ENCODE results near the gene TNIP1. TPM values are rescaled to one million over a fixed set of nuclear protein-coding genes. Genes with fewer than 3 reads are reported as not detected.

The TNIP1 gene
- 100 to 1,000 TPM; 118 to 211 (median 170) TPM for total RNA-seq
- 127 TPM for total RNA-seq (2013)
- total RNA-seq, result 93.6 to 427 (median 190) reads per million in 29 experiments

DNA sequence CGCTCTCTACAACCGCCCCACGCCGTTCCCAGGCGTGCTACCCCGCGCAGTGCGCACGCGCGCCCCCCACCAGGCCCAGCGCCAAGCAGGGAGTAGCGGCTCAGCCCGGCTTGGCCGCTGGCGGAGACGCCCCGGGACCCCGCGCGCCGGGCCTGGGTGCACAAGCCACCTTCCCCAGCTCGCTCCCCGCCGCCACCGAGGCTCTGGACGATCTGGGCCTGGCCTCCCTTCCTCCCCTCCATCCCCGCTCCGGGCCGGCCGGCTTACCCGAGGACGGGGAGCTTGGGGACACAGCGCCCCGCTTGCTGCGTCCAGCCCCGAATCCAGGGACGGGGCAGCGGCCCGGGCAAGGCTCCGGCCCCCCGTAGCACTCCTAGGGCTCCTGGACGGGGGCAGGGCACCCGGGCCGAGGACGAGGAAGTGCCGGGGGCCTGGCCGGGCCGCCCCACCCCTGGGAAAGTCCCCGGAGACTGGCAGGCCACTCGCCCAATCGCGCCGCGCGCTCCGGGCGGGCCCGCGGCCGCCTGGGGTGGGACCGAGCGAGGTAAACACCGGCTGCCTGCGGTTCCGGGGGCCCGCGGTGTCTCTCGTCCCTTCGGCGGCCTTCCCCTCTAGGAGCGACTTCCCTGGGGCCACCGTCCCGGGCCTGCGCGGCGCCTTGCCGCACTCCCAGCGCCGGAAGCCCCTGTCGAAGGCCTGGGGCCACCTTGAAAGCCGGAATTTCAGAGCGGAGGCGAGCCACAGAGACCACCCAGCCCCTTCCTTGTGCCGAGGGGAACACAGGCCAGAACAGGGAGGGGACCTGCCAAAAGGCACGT lies at the start of gene TNIP1:
TSS of gene TNIP1 (minus strand) at position 422 of the 818 bp plus-strand sequence. CDS start 15,939 bp downstream, outside the sequence.
- no peaks in the 10 kb centered on the region for H3K27me3 ChIP-seq (replicated peaks in 1 of 2; ENCODE audit: control insufficient read depth in 2 of 2, extremely low read depth in 1 of 2, insufficient read depth in 2 of 2, low read length in 1 of 2)
- POLR2A ChIA-PET, result interaction anchor here (0.6 to 1.2 kb wide), 5 partner anchors 11 to 631 kb away, joined by 3 read pairs; no protein-coding TSS in a partner anchor
- H3K4me1 ChIP-seq (ENCODE audit: control insufficient read depth in 1 of 2, extremely low read depth in 1 of 2, insufficient read depth in 2 of 2, low read length in 2 of 2), result peaks cover 22 to 83% of the 10 kb centered on the region in 2 experiments
- CTCF ChIA-PET, result interaction anchor here (0.5 to 1.7 kb wide), 5 partner anchors 10 to 34 kb away, joined by 3 to 7 read pairs (median 6); no protein-coding TSS in a partner anchor
- H3K27ac ChIP-seq (ENCODE audit: low read length), result peak within 1 kb of the TSS; percentile 93
- peak; percentile 85 to 96 (median 93) for DNase-seq
- under 1% methylated on average over 83 of the region's 86 CpGs for WGBS (ENCODE audit: insufficient coverage)
- Mint-ChIP-seq H3K27ac (peak within 1 kb of the TSS; percentile 90 to 92), H3K9me3 (no peaks in the 10 kb centered on the region), H3K36me3 (peaks cover 28% of the 10 kb centered on the region), H3K27me3 (no peaks in the 10 kb centered on the region), H3K4me1 (peaks cover 84 to 90% (median 89%) of the 10 kb centered on the region in 3 donors), H3K4me3 (peak within 1 kb of the TSS; percentile 85 to 91 (median 89))
- peaks cover 0 to 20% of the 10 kb centered on the region in 2 donors for H3K36me3 ChIP-seq (ENCODE audit: control insufficient read depth in 2 of 2, extremely low read depth in 1 of 2, insufficient read depth in 1 of 2, low read length in 1 of 2)
- H3K4me3 ChIP-seq (ENCODE audit: control insufficient read depth in 1 of 2, extremely low read depth in 1 of 2, low read length in 1 of 2), result peak within 1 kb of the TSS; percentile 70 to 80
- peak; percentile 89 to 90 (median 90) for ATAC-seq (replicated peaks in 1 of 4)
- no peaks in the 10 kb centered on the region for H3K9me3 ChIP-seq

- ATAC-seq (replicated peaks in 1 of 4), result no peak
- Mint-ChIP-seq H3K27ac (peak overlapping the region; percentile 97), H3K36me3 (peaks cover 74% of the 10 kb centered on the region), H3K4me3 (no peak overlapping the region), H3K9me3 (no peaks in the 10 kb centered on the region), H3K4me1 (peaks cover 64 to 85% (median 81%) of the 10 kb centered on the region in 3 donors), H3K27me3 (no peaks in the 10 kb centered on the region)
- CTCF ChIA-PET, result interaction anchor here (0.6 to 8.1 kb wide), 12 partner anchors 11 to 695 kb away, joined by 3 to 137 read pairs (median 5); no protein-coding TSS in a partner anchor
- no peaks in the 10 kb centered on the region for H3K9me3 ChIP-seq
- H3K27ac ChIP-seq (ENCODE audit: low read length), result peak overlapping the region; percentile 57
- 97% methylated on average over 8 of the region's 8 CpGs for WGBS (ENCODE audit: insufficient coverage)
- H3K4me1 ChIP-seq (ENCODE audit: control insufficient read depth in 1 of 2, extremely low read depth in 1 of 2, insufficient read depth in 2 of 2, low read length in 2 of 2), result peaks cover 23 to 52% of the 10 kb centered on the region in 2 experiments
- no peaks in the 10 kb centered on the region for H3K27me3 ChIP-seq (replicated peaks in 1 of 2; ENCODE audit: control insufficient read depth in 2 of 2, extremely low read depth in 1 of 2, insufficient read depth in 2 of 2, low read length in 1 of 2)
- DNase-seq, result no peak
- peaks cover 37 to 97% of the 10 kb centered on the region in 2 donors for H3K36me3 ChIP-seq (ENCODE audit: control insufficient read depth in 2 of 2, extremely low read depth in 1 of 2, insufficient read depth in 1 of 2, low read length in 1 of 2)
- POLR2A ChIA-PET, result no interaction called here
- no peak overlapping the region for H3K4me3 ChIP-seq (ENCODE audit: control insufficient read depth in 1 of 2, extremely low read depth in 1 of 2, low read length in 1 of 2)
Observed at GRCh38 chr5:151130235-151130921, 49.5 kb upstream of the TNIP1 start.

GRCh38 chr5:151128817-151129216 lies 48.0 kb upstream of the TNIP1 start:
- DNase-seq, result no peak
- no peaks in the 10 kb centered on the region for H3K27me3 Mint-ChIP-seq
- no peaks in the 10 kb centered on the region for H3K27me3 ChIP-seq (replicated peaks in 1 of 2; ENCODE audit: control insufficient read depth in 2 of 2, extremely low read depth in 1 of 2, insufficient read depth in 2 of 2, low read length in 1 of 2)
- peaks cover 68 to 87% (median 80%) of the 10 kb centered on the region in 3 donors for H3K4me1 Mint-ChIP-seq
- no peaks in the 10 kb centered on the region for H3K9me3 Mint-ChIP-seq
- no peak overlapping the region for H3K4me3 ChIP-seq (ENCODE audit: control insufficient read depth in 1 of 2, extremely low read depth in 1 of 2, low read length in 1 of 2)
- H3K36me3 ChIP-seq (ENCODE audit: control insufficient read depth in 2 of 2, extremely low read depth in 1 of 2, insufficient read depth in 1 of 2, low read length in 1 of 2), result peaks cover 28 to 96% of the 10 kb centered on the region in 2 donors
- H3K27ac Mint-ChIP-seq, result peak overlapping the region; percentile 97
- 57% methylated on average over 4 of the region's 4 CpGs for WGBS (ENCODE audit: insufficient coverage)
- no peaks in the 10 kb centered on the region for H3K9me3 ChIP-seq
- H3K36me3 Mint-ChIP-seq, result peaks cover 72% of the 10 kb centered on the region
- H3K4me3 Mint-ChIP-seq, result no peak overlapping the region
- POLR2A ChIA-PET, result interaction anchor here in 1 of 2 donors (0.7 to 1.4 kb wide), 2 partner anchors 34 to 85 kb away, joined by 3 to 5 read pairs; no protein-coding TSS in a partner anchor
- CTCF ChIA-PET, result interaction anchor here (0.6 to 8.1 kb wide), 11 partner anchors 11 to 81 kb away, joined by 3 to 137 read pairs (median 4); no protein-coding TSS in a partner anchor
- ATAC-seq (replicated peaks in 1 of 4), result no peak
- H3K4me1 ChIP-seq (ENCODE audit: control insufficient read depth in 1 of 2, extremely low read depth in 1 of 2, insufficient read depth in 2 of 2, low read length in 2 of 2), result peaks cover 24 to 54% of the 10 kb centered on the region in 2 experiments
- H3K27ac ChIP-seq (ENCODE audit: low read length), result no peak overlapping the region

GRCh38 chr5:151127926-151128325 lies 47.1 kb upstream of the TNIP1 start:
- no peak overlapping the region for H3K4me3 ChIP-seq (ENCODE audit: control insufficient read depth in 1 of 2, extremely low read depth in 1 of 2, low read length in 1 of 2)
- ChIA-PET CTCF (interaction anchor here in 1 of 2 donors (2.9 to 8.1 kb wide), 2 partner anchors 18 to 37 kb away, joined by 13 to 137 read pairs; no protein-coding TSS in a partner anchor), POLR2A (no interaction called here)
- Mint-ChIP-seq H3K36me3 (peaks cover 65% of the 10 kb centered on the region), H3K4me1 (peaks cover 59 to 80% (median 71%) of the 10 kb centered on the region in 3 donors), H3K27me3 (no peaks in the 10 kb centered on the region), H3K4me3 (no peak overlapping the region), H3K27ac (peak overlapping the region; percentile 68 to 97), H3K9me3 (no peaks in the 10 kb centered on the region)
- no peak overlapping the region for H3K27ac ChIP-seq (ENCODE audit: low read length)
- no peaks in the 10 kb centered on the region for H3K9me3 ChIP-seq
- no peaks in the 10 kb centered on the region for H3K27me3 ChIP-seq (replicated peaks in 1 of 2; ENCODE audit: control insufficient read depth in 2 of 2, extremely low read depth in 1 of 2, insufficient read depth in 2 of 2, low read length in 1 of 2)
- WGBS (ENCODE audit: insufficient coverage), result 84% methylated on average over 5 of the region's 8 CpGs
- peaks cover 30 to 96% of the 10 kb centered on the region in 2 donors for H3K36me3 ChIP-seq (ENCODE audit: control insufficient read depth in 2 of 2, extremely low read depth in 1 of 2, insufficient read depth in 1 of 2, low read length in 1 of 2)
- H3K4me1 ChIP-seq (ENCODE audit: control insufficient read depth in 1 of 2, extremely low read depth in 1 of 2, insufficient read depth in 2 of 2, low read length in 2 of 2), result peaks cover 20 to 53% of the 10 kb centered on the region in 2 experiments
- DNase-seq (no peak), ATAC-seq (replicated peaks in 1 of 4) (no peak)

DNA sequence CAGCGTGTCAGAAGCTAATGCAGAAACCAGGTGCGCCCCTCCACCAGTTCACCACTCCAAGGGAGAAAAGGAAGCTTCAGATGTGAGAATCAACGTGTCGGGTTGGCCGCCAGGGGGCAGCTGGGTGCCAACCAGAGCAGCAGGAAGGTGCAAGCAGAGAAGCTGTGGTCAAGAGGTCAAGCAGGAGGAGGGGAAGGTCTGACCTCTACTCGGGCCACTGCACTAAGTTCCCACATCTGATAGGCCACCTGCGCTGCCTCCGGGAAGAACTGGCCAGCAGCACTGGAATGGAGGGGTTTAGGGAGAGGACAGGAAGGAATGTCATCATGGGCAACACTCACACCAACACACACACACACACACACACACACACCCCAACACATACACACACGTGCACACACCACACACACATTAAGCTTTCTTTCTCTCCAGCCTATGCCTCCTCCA lies 45.4 kb upstream of the TNIP1 start:
- Histone ChIP-seq H3K36me3 (ENCODE audit: control insufficient read depth in 2 of 2, extremely low read depth in 1 of 2, insufficient read depth in 1 of 2, low read length in 1 of 2) (peaks cover 40 to 96% of the 10 kb centered on the region in 2 donors), H3K27me3 (replicated peaks in 1 of 2; ENCODE audit: control insufficient read depth in 2 of 2, extremely low read depth in 1 of 2, insufficient read depth in 2 of 2, low read length in 1 of 2) (no peaks in the 10 kb centered on the region), H3K27ac (ENCODE audit: low read length) (peak overlapping the region; percentile 56), H3K4me1 (ENCODE audit: control insufficient read depth in 1 of 2, extremely low read depth in 1 of 2, insufficient read depth in 2 of 2, low read length in 2 of 2) (peaks cover 13 to 36% of the 10 kb centered on the region in 2 experiments), H3K9me3 (no peaks in the 10 kb centered on the region), H3K4me3 (ENCODE audit: control insufficient read depth in 1 of 2, extremely low read depth in 1 of 2, low read length in 1 of 2) (no peak overlapping the region)
- H3K27me3 Mint-ChIP-seq, result no peaks in the 10 kb centered on the region
- POLR2A ChIA-PET, result interaction anchor here (0.7 to 1.2 kb wide), 4 partner anchors 22 to 89 kb away, joined by 3 read pairs; no protein-coding TSS in a partner anchor
- H3K4me3 Mint-ChIP-seq, result peak overlapping the region in 2 of 3 donors; percentile 35 to 56
- no peaks in the 10 kb centered on the region for H3K9me3 Mint-ChIP-seq
- peak overlapping the region; percentile 85 to 86 for H3K27ac Mint-ChIP-seq
- H3K36me3 Mint-ChIP-seq, result peaks cover 65% of the 10 kb centered on the region
- H3K4me1 Mint-ChIP-seq, result peaks cover 49 to 67% (median 60%) of the 10 kb centered on the region in 3 donors
- CTCF ChIA-PET, result interaction anchor here (0.5 to 8.1 kb wide), 42 partner anchors 8 to 1627 kb away, joined by 3 to 173 read pairs (median 5); partner anchors contain the start of genes ANXA6 (in 1 of the 2) and GM2A (in 1 of the 2)
- DNase-seq (peak; percentile 17 to 81 (median 60)), ATAC-seq (replicated peaks in 1 of 4) (peak; percentile 57 to 71 (median 62))
- 33% methylated on average over 3 of the region's 9 CpGs for WGBS (ENCODE audit: insufficient coverage)
